ENCODE results near the gene ACACB. TPM values are rescaled to one million over a fixed set of nuclear protein-coding genes. Genes with fewer than 3 reads are reported as not detected.

The ACACB gene
- total RNA-seq, 1 donor from 2014 or later: 4.4 TPM

DNA sequence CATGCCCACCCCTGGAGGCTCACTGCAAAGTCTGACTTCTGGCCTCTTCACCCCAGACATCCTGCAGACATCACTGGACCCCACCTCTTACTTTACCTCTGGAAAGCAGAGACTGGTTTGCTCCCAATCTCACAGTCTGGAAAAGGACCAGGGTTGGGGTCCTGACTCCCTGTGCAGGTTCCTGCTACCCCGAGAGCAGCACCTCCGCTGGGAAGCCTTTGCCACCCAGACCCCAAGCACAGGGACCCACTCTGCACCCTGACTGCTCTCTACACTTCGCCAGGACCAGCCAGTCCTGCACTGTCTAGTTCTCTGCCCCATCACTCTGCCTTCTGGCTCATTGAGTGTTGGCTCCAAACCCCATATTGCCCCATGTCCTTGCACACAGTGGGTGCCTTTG is 176.7 kb downstream of the ACACB start:
- TF ChIP-seq, protein P1, sequence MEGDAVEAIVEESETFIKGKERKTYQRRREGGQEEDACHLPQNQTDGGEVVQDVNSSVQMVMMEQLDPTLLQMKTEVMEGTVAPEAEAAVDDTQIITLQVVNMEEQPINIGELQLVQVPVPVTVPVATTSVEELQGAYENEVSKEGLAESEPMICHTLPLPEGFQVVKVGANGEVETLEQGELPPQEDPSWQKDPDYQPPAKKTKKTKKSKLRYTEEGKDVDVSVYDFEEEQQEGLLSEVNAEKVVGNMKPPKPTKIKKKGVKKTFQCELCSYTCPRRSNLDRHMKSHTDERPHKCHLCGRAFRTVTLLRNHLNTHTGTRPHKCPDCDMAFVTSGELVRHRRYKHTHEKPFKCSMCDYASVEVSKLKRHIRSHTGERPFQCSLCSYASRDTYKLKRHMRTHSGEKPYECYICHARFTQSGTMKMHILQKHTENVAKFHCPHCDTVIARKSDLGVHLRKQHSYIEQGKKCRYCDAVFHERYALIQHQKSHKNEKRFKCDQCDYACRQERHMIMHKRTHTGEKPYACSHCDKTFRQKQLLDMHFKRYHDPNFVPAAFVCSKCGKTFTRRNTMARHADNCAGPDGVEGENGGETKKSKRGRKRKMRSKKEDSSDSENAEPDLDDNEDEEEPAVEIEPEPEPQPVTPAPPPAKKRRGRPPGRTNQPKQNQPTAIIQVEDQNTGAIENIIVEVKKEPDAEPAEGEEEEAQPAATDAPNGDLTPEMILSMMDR (IDR thresholded peaks at IDR 0.05): no peak
- peaks cover 2% of the 10 kb centered on the region for H3K4me1 Mint-ChIP-seq (ENCODE audit: unreplicated experiment)
- H3K27ac Mint-ChIP-seq (ENCODE audit: unreplicated experiment): no peak overlapping the region
- DNase-seq (ENCODE audit: extremely low spot score, unreplicated experiment): no peak
- H3K4me3 Mint-ChIP-seq (ENCODE audit: unreplicated experiment): no peak overlapping the region
- H3K27me3 Mint-ChIP-seq (ENCODE audit: unreplicated experiment): peaks cover 10% of the 10 kb centered on the region
- no peaks in the 10 kb centered on the region for H3K9me3 Mint-ChIP-seq (ENCODE audit: unreplicated experiment)
- H3K36me3 Mint-ChIP-seq (ENCODE audit: unreplicated experiment): no peaks in the 10 kb centered on the region

DNA sequence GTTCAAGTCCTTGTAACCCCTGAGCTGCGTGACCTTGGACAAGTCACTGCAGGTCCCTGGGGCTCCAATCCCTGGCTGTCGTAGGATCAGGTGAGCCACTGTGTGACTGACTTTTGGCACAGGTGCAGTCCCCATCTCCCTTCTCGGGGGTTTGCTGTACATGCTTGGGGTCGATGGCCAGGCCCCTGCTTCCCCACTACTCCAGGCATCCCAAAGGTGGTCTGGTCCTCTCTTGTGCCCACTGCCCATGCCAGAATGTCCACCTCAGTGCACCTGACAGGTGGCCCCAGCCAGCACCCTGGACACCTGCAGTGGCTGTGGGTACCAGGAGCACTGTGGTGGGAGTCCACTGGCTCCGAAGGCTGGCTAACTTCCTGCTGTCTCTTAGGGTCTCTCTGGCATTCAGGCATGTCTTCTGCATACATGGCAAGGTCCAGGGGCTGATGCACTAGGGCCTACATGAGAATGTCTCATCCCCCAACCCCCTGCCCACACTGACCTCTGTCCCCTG is 178.0 kb downstream of the ACACB start:
- no peak for DNase-seq (ENCODE audit: extremely low spot score, unreplicated experiment)
- H3K27ac Mint-ChIP-seq (ENCODE audit: unreplicated experiment): no peak overlapping the region
- TF ChIP-seq, protein P1 (IDR thresholded peaks at IDR 0.05): no peak

DNA sequence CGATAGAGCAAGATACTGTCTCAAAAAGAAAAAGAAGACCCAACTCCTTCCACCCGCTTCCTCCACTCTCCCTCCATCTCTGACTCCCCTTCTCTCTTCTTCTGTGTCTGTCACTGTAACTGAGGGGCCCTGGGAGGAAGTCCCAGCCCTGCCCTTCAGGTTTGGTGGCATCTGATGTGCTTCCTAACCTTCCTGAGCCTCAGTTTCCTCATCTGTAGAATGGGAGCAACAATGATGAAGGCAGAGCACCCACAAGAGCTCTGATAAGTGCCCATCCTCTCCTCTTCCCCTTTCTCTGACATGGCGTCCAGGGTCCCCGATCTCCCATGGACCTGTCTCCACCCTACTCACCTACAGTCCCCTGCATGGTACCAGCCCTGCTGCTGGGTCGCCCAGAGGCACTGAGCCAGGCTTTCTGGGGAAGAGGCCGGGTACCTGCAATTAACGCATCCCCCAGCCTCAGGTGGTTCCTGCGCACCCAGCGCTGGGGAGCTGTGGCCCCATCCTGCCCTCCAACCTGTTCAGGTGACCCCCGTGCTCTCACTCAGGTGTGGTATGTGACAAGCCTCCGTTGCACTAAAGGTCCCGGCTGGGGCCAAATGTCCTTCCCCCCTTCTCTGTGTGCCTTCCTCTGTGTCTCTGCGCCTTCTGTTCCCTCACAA is 179.5 kb downstream of the ACACB start:
- peaks cover 10% of the 10 kb centered on the region for H3K27me3 Mint-ChIP-seq (ENCODE audit: unreplicated experiment)

More for the DNA sequence above, 178.0 kb downstream of the ACACB start:
- no peaks in the 10 kb centered on the region for H3K9me3 Mint-ChIP-seq (ENCODE audit: unreplicated experiment)
- peaks cover 10% of the 10 kb centered on the region for H3K27me3 Mint-ChIP-seq (ENCODE audit: unreplicated experiment)
- no peak overlapping the region for H3K4me3 Mint-ChIP-seq (ENCODE audit: unreplicated experiment)
- peaks cover 2% of the 10 kb centered on the region for H3K4me1 Mint-ChIP-seq (ENCODE audit: unreplicated experiment)
- no peaks in the 10 kb centered on the region for H3K36me3 Mint-ChIP-seq (ENCODE audit: unreplicated experiment)

DNA sequence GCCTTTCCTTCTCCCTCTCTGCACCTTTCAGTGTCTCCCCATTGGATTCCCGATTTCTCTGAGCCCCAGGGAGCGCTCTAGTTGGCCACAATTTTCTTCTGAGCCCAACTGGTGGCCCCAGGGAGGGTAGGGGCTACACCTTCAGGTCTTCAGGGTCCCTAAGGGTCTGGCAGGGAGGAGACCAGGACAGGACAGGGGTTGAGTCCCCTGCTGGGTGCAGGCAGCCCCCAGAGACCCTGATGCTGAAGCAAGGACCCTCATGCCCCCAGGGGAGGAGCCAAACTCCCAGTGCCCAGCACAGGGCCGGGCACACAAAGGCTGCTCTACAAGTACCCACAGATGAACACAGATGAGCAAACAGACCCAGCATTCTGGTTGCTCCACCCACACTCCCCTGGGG is 180.0 kb downstream of the ACACB start:
- peaks cover 2% of the 10 kb centered on the region for H3K4me1 Mint-ChIP-seq (ENCODE audit: unreplicated experiment)
- H3K36me3 Mint-ChIP-seq (ENCODE audit: unreplicated experiment): no peaks in the 10 kb centered on the region
- H3K27me3 Mint-ChIP-seq (ENCODE audit: unreplicated experiment): peaks cover 15% of the 10 kb centered on the region
- no peak overlapping the region for H3K27ac Mint-ChIP-seq (ENCODE audit: unreplicated experiment)
- DNase-seq (ENCODE audit: extremely low spot score, unreplicated experiment): no peak
- no peaks in the 10 kb centered on the region for H3K9me3 Mint-ChIP-seq (ENCODE audit: unreplicated experiment)
- TF ChIP-seq, protein P1 (IDR thresholded peaks at IDR 0.05): no peak
- H3K4me3 Mint-ChIP-seq (ENCODE audit: unreplicated experiment): no peak overlapping the region

More for the DNA sequence above, 179.5 kb downstream of the ACACB start:
- TF ChIP-seq, protein P1 (IDR thresholded peaks at IDR 0.05): no peak
- Mint-ChIP-seq H3K4me1 (ENCODE audit: unreplicated experiment) (peaks cover 2% of the 10 kb centered on the region), H3K9me3 (ENCODE audit: unreplicated experiment) (no peaks in the 10 kb centered on the region), H3K27ac (ENCODE audit: unreplicated experiment) (no peak overlapping the region), H3K36me3 (ENCODE audit: unreplicated experiment) (no peaks in the 10 kb centered on the region), H3K4me3 (ENCODE audit: unreplicated experiment) (no peak overlapping the region)
- no peak for DNase-seq (ENCODE audit: extremely low spot score, unreplicated experiment)

DNA sequence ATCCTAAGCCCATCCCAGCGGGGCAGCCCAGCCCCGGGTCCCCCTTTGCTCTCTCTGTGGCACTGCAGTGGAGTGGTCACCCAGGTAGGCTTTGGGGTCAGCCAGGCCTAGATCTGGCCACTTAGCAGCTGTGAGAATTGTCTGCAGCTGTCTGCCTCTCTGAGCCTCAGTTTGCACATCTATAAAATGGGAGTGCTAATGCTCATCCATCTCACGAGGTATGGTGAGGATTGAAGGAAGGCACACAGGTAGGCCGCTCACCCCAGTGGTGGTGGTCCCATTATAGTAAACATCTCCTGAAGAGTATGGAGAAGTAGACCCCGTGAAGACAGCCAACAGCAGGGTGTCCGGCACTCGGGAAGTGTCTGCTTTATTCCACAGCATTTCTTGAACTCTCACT is 183.5 kb downstream of the ACACB start:
- TF ChIP-seq, protein P1 (IDR thresholded peaks at IDR 0.05): no peak

More for the DNA sequence above, 183.5 kb downstream of the ACACB start:
- no peak for DNase-seq (ENCODE audit: extremely low spot score, unreplicated experiment)
- Mint-ChIP-seq H3K27ac (ENCODE audit: unreplicated experiment) (no peak overlapping the region), H3K27me3 (ENCODE audit: unreplicated experiment) (peaks cover 41% of the 10 kb centered on the region), H3K9me3 (ENCODE audit: unreplicated experiment) (no peaks in the 10 kb centered on the region), H3K36me3 (ENCODE audit: unreplicated experiment) (no peaks in the 10 kb centered on the region), H3K4me3 (ENCODE audit: unreplicated experiment) (no peak overlapping the region), H3K4me1 (ENCODE audit: unreplicated experiment) (no peaks in the 10 kb centered on the region)
